ENCODE measurements around the gene PDXDC1. TPM values are rescaled to one million over a fixed set of nuclear protein-coding genes. Genes with fewer than 3 reads are reported as not detected.
"Not testable (repeated sequence)": the region's sequence is repeated elsewhere in the genome, so short reads cannot be mapped to it uniquely, and the experiment has no call there.

PDXDC1 gene
- total RNA-seq, 1 experiment from 2014 or later: 107 TPM

DNA sequence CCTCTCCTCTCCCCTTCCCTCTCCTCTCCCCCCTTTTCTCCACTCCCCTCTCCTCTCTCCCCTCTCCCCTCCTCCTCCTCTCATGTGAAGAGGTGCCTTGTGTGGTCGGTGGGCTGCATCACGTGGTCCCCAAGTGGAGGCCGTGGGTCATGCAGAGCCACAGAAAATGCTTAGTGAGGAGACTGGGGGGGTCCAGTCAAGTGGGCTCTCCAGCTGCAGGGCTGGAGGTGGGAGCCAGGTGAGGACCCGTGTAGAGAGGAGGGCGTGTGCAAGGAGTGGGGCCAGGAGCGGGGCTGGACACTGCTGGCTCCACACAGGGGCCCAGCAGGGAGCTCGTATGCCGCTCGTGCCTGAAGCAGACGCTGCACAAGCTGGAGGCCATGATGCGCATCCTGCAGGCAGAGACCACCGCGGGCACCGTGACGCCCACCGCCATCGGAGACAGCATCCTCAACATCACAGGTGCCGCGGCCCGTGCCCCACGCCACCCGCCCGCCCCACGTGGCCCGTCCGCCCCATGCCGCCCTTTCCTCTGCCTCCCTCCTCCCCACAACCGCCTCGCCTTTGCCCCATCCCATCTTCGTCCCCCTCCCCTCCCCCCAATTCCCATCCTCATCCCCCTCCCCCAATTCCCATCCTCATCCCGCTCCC is 46.6 kb upstream of the PDXDC1 start:
- H3K27ac Mint-ChIP-seq; CTCF ChIA-PET; H3K27me3 Mint-ChIP-seq (ENCODE audit: low read depth); ATAC-seq; H3K4me3 Mint-ChIP-seq; H3K4me1 Mint-ChIP-seq; POLR2A ChIA-PET; H3K9me3 Mint-ChIP-seq; H3K36me3 Mint-ChIP-seq: not testable (repeated sequence)
- peak; percentile 21 for DNase-seq (ENCODE audit: low spot score)

DNA sequence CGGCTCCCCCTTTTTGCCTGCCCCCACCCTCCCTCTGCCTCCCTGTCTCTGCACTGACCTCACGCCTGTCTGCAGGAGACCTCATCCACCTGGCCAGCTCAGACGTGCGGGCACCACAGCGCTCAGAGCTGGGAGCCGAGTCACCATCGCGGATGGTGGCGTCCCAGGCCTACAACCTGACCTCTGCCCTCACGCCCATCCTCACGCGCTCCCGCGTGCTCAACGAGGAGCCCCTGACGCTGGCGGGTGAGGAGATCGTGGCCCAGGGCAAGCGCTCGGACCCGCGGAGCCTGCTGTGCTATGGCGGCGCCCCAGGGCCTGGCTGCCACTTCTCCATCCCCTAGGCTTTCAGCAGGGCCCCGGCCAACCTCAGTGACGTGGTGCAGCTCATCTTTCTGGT is 45.6 kb upstream of the PDXDC1 start:
- DNase-seq (ENCODE audit: low spot score); H3K27ac Mint-ChIP-seq; POLR2A ChIA-PET; ATAC-seq; H3K4me3 Mint-ChIP-seq; H3K4me1 Mint-ChIP-seq; H3K36me3 Mint-ChIP-seq; CTCF ChIA-PET; H3K27me3 Mint-ChIP-seq (ENCODE audit: low read depth); H3K9me3 Mint-ChIP-seq: not testable (repeated sequence)

DNA sequence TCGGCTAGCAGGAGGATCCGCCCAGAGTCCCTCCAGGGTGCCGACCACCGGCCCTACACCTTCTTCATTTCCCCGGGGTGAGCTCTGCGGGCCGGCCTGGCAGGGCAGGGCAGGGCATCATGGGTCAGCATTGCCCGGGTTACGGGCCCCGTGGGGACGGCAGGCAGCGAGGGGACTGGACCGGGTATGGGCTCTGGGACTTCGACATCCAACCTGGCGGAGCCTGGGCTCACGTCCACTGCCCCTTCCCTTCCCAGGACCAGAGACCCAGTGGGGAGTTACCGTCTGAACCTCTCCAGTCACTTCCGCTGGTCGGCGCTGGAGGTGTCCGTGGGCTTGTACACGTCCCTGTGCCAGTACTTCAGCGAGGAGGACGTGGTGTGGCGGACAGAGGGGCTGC is 44.6 kb upstream of the PDXDC1 start:
- CTCF ChIA-PET; POLR2A ChIA-PET; DNase-seq (ENCODE audit: low spot score); H3K36me3 Mint-ChIP-seq; ATAC-seq; H3K4me3 Mint-ChIP-seq; H3K4me1 Mint-ChIP-seq; H3K9me3 Mint-ChIP-seq; H3K27me3 Mint-ChIP-seq (ENCODE audit: low read depth); H3K27ac Mint-ChIP-seq: not testable (repeated sequence)

DNA sequence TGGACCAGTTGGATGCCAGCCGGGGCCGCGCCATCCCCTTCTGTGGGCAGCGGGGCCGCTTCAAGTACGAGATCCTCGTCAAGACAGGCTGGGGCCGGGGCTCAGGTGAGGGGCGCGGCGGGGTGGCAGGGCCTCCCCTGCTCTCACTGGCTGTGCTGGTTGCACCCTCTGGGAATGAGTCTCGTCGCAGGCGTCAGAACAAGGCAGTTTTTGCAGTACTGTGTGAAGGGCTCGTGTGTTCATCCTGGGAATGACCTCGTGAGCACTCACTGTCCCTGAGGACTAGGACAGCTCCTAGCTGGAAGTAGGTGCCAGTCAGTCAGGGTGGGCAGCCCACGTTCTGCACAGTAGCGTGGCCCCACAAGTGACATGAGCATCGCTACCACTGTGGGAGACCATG is 43.9 kb upstream of the PDXDC1 start:
- ATAC-seq; POLR2A ChIA-PET; H3K4me1 Mint-ChIP-seq; DNase-seq (ENCODE audit: low spot score); H3K27ac Mint-ChIP-seq; H3K9me3 Mint-ChIP-seq; H3K4me3 Mint-ChIP-seq; H3K36me3 Mint-ChIP-seq; H3K27me3 Mint-ChIP-seq (ENCODE audit: low read depth); CTCF ChIA-PET: not testable (repeated sequence)

DNA sequence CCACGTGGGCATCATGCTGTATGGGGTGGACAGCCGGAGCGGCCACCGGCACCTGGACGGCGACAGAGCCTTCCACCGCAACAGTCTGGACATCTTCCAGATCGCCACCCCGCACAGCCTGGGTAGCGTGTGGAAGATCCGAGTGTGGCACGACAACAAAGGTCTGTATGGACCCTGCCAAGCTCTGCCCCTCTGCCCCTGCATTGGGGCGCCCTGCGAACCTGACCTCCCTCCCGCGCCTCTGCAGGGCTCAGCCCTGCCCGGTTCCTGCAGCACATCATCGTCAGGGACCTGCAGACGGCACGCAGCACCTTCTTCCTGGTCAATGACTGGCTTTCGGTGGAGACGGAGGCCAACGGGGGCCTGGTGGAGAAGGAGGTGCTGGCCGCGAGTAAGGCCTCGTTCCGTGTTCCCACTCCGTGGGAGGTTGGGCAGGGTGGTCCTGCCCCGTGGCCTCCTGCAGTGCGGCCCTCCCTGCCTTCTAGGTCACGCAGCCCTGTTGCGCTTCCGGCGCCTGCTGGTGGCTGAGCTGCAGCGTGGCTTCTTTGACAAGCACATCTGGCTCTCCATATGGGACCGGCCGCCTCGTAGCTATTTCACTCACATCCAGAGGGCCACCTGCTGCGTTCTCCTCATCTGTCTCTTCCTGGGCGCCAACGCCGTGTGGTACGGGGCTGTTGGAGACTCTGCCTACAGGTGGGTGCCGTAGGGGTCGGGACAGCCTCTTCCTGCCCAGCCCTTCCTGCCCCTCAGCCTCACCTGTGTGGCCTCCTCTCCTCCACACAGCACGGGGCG is 42.0 kb upstream of the PDXDC1 start:
- POLR2A ChIA-PET; H3K27me3 Mint-ChIP-seq (ENCODE audit: low read depth); H3K4me1 Mint-ChIP-seq; H3K4me3 Mint-ChIP-seq; ATAC-seq; H3K27ac Mint-ChIP-seq; DNase-seq (ENCODE audit: low spot score); H3K9me3 Mint-ChIP-seq; CTCF ChIA-PET; H3K36me3 Mint-ChIP-seq: not testable (repeated sequence)

- H3K36me3 Mint-ChIP-seq; H3K27ac Mint-ChIP-seq; H3K27me3 Mint-ChIP-seq (ENCODE audit: low read depth); H3K4me1 Mint-ChIP-seq; ATAC-seq; POLR2A ChIA-PET; DNase-seq (ENCODE audit: low spot score); CTCF ChIA-PET; H3K4me3 Mint-ChIP-seq; H3K9me3 Mint-ChIP-seq: not testable (repeated sequence)
Measured at GRCh38 chr16:14937143-14937542, 37.7 kb upstream of the PDXDC1 start, which contains the start of gene NPIPA1. Gene NPIPA1, plus strand, starts transcription at chr16:14937443. Its CDS starts 0 bp downstream, at chr16:14937443.

DNA sequence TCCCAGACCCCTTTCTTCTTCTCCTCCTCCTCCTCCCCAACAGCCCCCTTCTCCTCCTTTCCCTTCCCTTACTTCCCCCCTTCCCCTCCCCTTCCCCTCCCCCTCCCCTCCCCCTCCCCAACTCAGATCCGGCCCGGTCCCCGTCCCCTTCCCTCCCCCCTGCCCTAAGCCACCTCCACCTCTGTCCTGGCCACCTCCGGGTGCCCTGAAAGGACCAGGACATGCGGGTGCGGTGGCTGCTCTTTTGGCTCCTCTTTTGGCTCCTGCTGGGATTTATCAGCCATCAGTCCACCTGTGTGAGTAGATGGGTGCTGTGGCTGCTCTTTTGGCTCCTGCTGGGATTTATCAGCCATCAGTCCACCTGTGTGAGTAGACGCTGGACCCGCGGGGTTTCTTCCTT is 36.8 kb upstream of the PDXDC1 start:
- not testable (repeated sequence) for H3K9me3 Mint-ChIP-seq, H3K4me3 Mint-ChIP-seq

DNA sequence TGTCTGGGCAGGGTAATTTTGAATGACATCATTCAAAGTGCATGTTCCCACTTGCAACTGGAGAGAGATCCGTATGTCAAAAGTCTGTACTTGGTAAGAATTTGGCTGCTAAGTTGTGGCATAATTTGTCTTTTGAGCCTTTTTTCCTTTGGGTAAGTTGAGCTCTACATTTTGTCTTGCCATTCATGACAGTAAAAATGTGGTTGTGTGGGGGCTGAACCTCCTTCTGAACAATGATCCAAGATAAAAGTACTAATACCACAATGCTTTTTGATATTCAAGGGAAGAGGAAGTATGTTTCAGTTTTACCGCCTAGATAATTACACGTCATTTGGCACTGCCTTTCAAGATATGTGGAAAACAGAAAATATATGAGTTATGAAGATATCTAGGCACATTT is 32.1 kb upstream of the PDXDC1 start:
- CTCF ChIA-PET; ATAC-seq; H3K27me3 Mint-ChIP-seq (ENCODE audit: low read depth); H3K36me3 Mint-ChIP-seq; H3K4me3 Mint-ChIP-seq; POLR2A ChIA-PET; H3K27ac Mint-ChIP-seq; DNase-seq (ENCODE audit: low spot score); H3K9me3 Mint-ChIP-seq; H3K4me1 Mint-ChIP-seq: not testable (repeated sequence)

More for the DNA sequence above, 36.8 kb upstream of the PDXDC1 start:
- POLR2A ChIA-PET; CTCF ChIA-PET; H3K27me3 Mint-ChIP-seq (ENCODE audit: low read depth); H3K4me1 Mint-ChIP-seq; H3K27ac Mint-ChIP-seq; DNase-seq (ENCODE audit: low spot score); ATAC-seq; H3K36me3 Mint-ChIP-seq: not testable (repeated sequence)

GRCh38 chr16:14955546-14956231 is 19.1 kb upstream of the PDXDC1 start:
- Mint-ChIP-seq H3K36me3 (no peaks in the 10 kb centered on the region), H3K9me3 (no peaks in the 10 kb centered on the region), H3K4me1 (no peaks in the 10 kb centered on the region), H3K27me3 (ENCODE audit: low read depth) (no peaks in the 10 kb centered on the region), H3K27ac (peak overlapping the region; percentile 18; the same call in 1 of the 2 replicates), H3K4me3 (no peak overlapping the region)
- DNase-seq (ENCODE audit: low spot score): no peak
- no peak for ATAC-seq
- ChIA-PET POLR2A (no interaction called here), CTCF (no interaction called here)
- TF ChIP-seq ATF1 (CRISPR knock-in tag; IDR thresholded peaks at IDR 0.05) (no peak), SP1 (CRISPR knock-in tag; conservative IDR thresholded peaks at IDR 0.05) (no peak), PRRX2 (CRISPR knock-in tag; IDR thresholded peaks at IDR 0.05) (no peak), EMX1 (CRISPR knock-in tag; IDR thresholded peaks at IDR 0.05) (no peak), TCF7 (CRISPR knock-in tag; IDR thresholded peaks at IDR 0.05; ENCODE audit: low read depth) (no peak)
- TF ChIP-seq, protein P1, sequence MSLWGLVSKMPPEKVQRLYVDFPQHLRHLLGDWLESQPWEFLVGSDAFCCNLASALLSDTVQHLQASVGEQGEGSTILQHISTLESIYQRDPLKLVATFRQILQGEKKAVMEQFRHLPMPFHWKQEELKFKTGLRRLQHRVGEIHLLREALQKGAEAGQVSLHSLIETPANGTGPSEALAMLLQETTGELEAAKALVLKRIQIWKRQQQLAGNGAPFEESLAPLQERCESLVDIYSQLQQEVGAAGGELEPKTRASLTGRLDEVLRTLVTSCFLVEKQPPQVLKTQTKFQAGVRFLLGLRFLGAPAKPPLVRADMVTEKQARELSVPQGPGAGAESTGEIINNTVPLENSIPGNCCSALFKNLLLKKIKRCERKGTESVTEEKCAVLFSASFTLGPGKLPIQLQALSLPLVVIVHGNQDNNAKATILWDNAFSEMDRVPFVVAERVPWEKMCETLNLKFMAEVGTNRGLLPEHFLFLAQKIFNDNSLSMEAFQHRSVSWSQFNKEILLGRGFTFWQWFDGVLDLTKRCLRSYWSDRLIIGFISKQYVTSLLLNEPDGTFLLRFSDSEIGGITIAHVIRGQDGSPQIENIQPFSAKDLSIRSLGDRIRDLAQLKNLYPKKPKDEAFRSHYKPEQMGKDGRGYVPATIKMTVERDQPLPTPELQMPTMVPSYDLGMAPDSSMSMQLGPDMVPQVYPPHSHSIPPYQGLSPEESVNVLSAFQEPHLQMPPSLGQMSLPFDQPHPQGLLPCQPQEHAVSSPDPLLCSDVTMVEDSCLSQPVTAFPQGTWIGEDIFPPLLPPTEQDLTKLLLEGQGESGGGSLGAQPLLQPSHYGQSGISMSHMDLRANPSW (CRISPR knock-in tag; conservative IDR thresholded peaks at IDR 0.05; ENCODE audit: low read depth): no peak
